NOMO-1 treated with DMSO at 0.1 percent for 48 hours (cell line): Measurements from ENCODE around the gene PPP1CB.
A peak's percentile ranks its signal among the peaks of the same experiment; 100 is the strongest.

Source experiments
- DNase-seq: peaks from one replicate; lab custom pipeline; 2025; ENCODE audit not compliant: unreplicated experiment; lab: John Stamatoyannopoulos, UW

Gene PPP1CB

GRCh38 chr2:28751252-28751955 lies at the start of gene PPP1CB:
Gene PPP1CB (plus strand): TSS chr2:28751830. CDS start chr2:28752125, 295 bp downstream.
- peak; percentile 96 for DNase-seq

GRCh38 chr2:28702415-28702861 lies 49.2 kb upstream of the PPP1CB start:
- no peak for DNase-seq

DNA sequence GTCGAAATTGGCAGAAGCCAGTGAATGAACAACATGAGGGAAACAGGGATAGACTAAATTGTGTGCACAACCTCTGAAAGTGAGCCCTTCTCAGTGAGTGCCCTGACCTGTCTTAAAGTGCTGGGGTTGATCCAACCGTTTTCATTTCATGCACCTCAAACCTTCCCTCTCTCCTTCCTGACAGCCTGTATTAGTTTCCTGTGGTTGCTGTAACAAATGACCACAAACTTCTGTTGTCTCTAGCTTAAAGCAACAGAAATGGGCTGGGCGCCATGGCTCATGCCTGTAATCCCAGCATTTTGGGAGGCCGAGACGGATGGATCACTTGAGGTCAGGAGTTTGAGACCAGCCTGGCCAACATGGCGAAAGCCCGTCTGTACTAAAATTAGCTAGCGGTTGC lies 48.8 kb upstream of the PPP1CB start:
- no peak for DNase-seq

- DNase-seq, result no peak
These were observed 47.0 kb upstream of the PPP1CB start for GRCh38 chr2:28704621-28705020.

DNA sequence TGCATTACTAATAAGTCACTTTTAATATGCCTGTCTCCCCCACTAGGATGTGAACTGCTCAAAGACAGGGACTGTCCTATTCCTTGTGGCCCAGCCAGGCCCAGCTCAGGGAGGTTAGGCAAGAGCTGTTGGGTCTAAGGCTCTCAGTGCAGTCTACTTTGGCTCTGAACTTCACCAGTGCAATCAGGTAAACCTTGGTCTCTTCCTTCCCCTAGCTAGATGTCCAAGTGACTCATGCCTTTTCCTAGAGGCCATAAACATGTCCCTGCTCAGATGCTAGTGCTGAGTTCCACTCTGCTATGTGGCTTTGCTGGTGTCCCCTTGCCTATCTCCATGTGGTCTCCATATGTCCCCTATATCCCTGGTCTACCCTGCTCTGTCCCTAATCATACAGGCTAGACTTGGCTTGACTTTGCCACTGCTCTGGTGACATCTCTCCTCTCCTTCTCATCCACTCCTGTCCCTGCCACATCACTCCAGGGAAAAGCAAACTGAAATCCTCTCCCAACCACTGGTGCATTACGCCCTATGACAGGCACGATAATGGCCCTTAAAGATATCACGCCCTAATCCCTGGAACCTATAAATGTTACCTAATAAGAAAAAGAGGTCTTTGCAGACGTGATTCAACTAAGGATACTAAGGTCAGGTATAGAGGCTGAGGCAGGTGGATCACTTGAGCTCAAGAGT lies 45.7 kb upstream of the PPP1CB start:
- no peak for DNase-seq

DNA sequence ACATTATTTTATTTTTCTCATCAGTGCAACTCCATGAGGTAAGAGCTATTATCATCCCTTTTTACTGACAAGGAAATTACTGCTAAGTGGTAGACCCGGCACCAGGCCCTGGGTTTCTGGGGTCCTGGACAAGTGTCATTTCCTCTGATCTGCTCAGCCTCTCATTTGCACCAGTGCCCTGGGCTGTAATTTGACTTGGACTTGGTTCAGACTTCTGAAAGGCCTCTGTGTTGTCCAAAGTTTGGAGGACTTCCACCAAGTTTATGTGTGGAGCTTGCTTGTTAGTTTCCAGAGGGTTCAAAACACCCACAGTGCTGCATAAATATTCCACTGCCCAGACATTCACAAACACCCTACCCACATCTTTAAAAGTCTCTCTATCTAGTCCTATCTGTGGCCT lies 44.0 kb upstream of the PPP1CB start:
- DNase-seq, result no peak

GRCh38 chr2:28709101-28709500 lies 42.5 kb upstream of the PPP1CB start:
- DNase-seq, result no peak

DNA sequence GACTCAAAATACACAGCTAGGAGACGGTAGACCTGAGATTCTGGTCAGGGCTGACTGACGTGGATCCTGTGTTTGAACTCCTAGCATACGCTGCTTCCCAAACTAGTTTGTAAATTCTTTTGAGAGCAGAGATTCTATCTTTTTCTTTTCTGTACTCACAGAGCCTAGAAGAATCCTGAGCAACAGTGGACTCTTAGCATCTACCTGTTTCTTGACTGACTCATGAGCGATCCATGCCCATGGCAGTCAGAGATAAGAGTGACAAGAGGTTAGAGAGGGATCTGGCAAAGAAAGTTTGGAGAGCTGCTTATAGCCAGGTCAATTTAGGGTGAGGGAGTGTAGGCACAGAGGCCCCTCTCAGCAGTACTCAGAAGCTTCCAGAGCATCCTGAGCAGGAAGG lies 41.1 kb upstream of the PPP1CB start:
- no peak for DNase-seq

- no peak for DNase-seq
These were observed 37.9 kb upstream of the PPP1CB start for GRCh38 chr2:28713577-28714298.

- peak; percentile 93 for DNase-seq
These were observed 35.3 kb upstream of the PPP1CB start for GRCh38 chr2:28716265-28716865.

- DNase-seq, result peak; percentile 94
These were observed 34.3 kb upstream of the PPP1CB start for GRCh38 chr2:28717339-28717758.

DNA sequence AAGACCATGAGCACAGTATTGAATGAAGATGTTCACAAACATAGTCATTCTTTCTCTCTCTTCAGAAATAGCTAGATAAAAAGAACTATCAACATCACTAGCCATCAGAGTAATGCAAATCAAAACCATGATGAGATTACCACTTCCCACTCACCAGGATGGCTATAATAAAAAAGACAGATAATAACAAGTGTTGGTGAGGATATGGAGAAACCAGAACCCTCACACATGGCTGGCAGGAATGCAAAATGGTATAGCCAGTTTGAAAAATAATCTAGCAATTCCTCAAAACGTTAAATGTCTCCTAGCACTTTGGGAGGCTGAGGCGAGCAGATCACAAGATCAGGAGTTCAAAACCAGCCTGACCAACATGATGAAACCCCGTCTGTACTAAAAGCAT lies 31.3 kb upstream of the PPP1CB start:
- no peak for DNase-seq

GRCh38 chr2:28721601-28722191 lies 29.9 kb upstream of the PPP1CB start:
- DNase-seq, result no peak

- DNase-seq, result no peak
These were observed 26.5 kb upstream of the PPP1CB start for GRCh38 chr2:28725021-28725711.

DNA sequence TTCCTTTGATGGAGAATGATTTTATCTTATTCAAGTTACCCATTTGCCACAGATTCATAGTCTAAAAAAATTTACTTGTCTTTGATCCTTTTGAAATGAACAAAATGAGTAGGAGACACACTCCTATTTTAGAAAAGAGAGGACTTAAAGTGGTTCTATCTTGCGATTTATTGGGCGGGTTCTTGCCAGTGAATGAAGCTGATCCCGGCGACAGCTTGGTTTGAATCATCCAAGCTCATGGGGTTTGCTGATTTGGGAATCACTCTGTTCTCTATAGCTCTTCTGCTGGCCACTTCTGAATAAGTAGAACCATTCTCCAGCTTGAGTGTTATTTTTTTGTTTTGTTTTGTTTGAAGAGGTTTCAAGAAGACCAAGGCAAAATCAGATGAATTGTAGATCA lies 25.5 kb upstream of the PPP1CB start:
- DNase-seq, result no peak

DNA sequence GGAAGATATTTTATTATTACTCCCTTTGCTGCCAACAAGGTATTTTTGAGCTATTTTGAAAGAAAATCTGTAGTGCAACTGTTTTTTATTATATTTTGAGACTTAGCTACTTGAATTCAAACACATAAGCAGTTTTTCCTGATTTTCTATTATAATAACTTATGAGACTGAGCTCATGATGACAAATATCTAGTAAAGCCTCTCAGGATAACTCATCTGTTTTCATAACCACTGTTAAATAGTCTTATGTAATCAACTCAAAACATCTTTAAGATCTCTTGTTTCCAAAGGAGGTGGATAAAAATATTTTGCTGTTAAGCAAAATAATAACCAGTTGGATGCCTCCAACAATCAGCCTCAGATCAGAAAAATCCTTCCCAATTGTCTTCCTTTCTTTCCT lies 21.9 kb upstream of the PPP1CB start:
- no peak for DNase-seq

- no peak for DNase-seq
These were observed 20.9 kb upstream of the PPP1CB start for GRCh38 chr2:28730641-28731146.

DNA sequence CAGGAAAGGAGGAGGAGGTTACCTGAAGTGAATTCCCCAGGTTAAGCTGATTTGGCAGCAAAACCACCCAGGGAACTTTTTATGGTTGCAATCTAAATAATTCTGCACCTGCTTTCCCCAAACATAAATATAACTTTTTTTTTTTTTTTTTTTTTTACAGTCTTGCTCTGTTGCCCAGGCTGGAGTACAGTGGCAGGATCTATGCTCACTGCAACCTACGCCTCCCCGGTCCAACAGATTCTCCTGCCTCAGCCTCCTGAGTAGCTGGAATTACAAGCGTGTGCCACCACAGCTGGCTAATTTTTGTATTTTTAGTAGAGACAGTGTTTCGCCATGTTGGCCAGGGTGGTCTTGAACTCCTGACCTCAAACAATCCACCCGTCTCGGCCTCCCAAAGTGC lies 16.1 kb upstream of the PPP1CB start:
- no peak for DNase-seq

DNA sequence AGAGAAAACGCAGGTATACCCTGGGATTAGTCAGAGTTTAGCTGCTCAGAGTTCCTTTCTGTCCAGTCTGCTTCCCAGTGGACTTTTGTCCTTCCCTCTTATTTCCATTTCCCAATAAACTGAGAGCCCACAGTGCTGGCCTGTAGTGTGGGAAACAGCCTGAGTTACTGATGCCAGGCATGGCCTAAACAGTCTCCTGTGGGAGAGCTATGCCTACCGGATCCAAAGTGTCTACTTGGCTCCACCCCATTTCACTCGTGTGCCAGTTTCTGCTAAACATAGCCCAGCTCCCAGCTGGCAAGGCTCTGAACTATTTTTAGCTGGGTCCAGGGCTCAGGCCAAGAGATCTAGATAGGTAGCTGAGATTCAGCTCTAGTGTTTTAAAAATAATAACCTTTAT lies 15.6 kb upstream of the PPP1CB start:
- DNase-seq, result no peak

DNA sequence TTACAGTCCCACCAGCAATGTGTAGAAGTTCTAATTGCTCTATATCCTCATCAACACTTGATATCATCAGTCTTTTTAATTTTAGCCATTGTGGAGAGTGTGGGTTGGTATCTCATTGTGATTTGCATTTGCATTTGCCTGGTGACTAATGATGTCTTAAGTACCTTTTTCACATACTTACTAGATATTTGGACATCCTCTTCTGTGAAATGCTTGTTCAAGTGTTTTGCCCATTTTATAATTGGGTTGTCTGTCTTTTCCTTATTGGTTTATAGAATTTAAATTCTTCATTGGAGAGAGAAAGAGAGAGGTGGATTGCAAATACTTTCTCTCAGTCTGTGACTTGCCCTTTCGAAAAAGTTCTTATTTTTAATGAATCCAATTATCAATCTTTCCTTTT lies 14.0 kb upstream of the PPP1CB start:
- no peak for DNase-seq
